Upper lobe of right lung (tissue), 1 donor: ENCODE data around the gene MRTFB. TPM values are rescaled to one million over a fixed set of nuclear protein-coding genes. Genes with fewer than 3 reads are reported as not detected.

Experiments used
- ATAC-seq: fragments of 200-7000 bp; cut with Tn5 transposase; one replicate; pipeline ENCODE4 v1.9.1; 2020; ENCODE audit warnings: mild to moderate bottlenecking, moderate library complexity
- DNase-seq: peaks from one replicate; pipeline ENCODE4 v3.0.0-alpha.2; 2020
- H3K27ac ChIP-seq: fragments of 200-600 bp; one replicate; pipeline ENCODE4 v1.8.0; 2022
- H3K27me3 ChIP-seq: fragments of 200-600 bp; one replicate; pipeline ENCODE4 v1.8.0; 2022; ENCODE audit warnings: mild to moderate bottlenecking
- H3K36me3 ChIP-seq: fragments of 200-600 bp; one replicate; pipeline ENCODE4 v1.8.0; 2022
- H3K4me1 ChIP-seq: fragments of 200-600 bp; one replicate; pipeline ENCODE4 v1.8.0; 2022
- H3K4me3 ChIP-seq: fragments of 200-600 bp; one replicate; pipeline ENCODE4 v1.8.0; 2022; ENCODE audit warnings: mild to moderate bottlenecking
- H3K9me3 ChIP-seq: fragments of 200-600 bp; one replicate; pipeline ENCODE4 v1.8.0; 2022
- CTCF ChIP-seq: fragments of 200-600 bp; IDR thresholded peaks from one replicate; pipeline ENCODE4 v1.8.0; 2022; ENCODE audit warnings: antibody characterized with exemption
- intact Hi-C: fragments of 100-400 bp; cut with DNase I; formaldehyde crosslinking; loops from one replicate; pipeline ENCODE4 v1.11.0; 2022
- total RNA-seq: library from RNA; stranded (reverse); fragmentation: NEBNext Ultra II Directional; extraction: Animal tissue kit (Norgen Biotek cat#: 25700); gene quantifications from one replicate; pipeline ENCODE4 v1.2.1, GENCODE V29; 2021
- donor health status: DM: no; HTN: yes; CAD: no; lungs with severe emphysema.

The MRTFB gene
- total RNA-seq, 1 donor from 2014 or later = 54.7 TPM

GRCh38 chr16:14252860-14253259, 181.7 kb downstream of the MRTFB start:
- no peak for DNase-seq
- Histone ChIP-seq H3K36me3 (peaks cover 94% of the 10 kb centered on the region), H3K4me1 (no peaks in the 10 kb centered on the region), H3K27ac (no peak overlapping the region), H3K4me3 (no peak overlapping the region), H3K27me3 (no peaks in the 10 kb centered on the region), H3K9me3 (no peaks in the 10 kb centered on the region)
- no peak for ATAC-seq
- intact Hi-C loops = no loop called here
- TF ChIP-seq CTCF = no peak

GRCh38 chr16:14263011-14263410, 191.9 kb downstream of the MRTFB start:
- Histone ChIP-seq H3K4me3 (no peak overlapping the region), H3K4me1 (no peaks in the 10 kb centered on the region), H3K9me3 (no peaks in the 10 kb centered on the region), H3K27me3 (no peaks in the 10 kb centered on the region), H3K36me3 (peaks cover 87% of the 10 kb centered on the region), H3K27ac (no peak overlapping the region)
- ATAC-seq (no peak), DNase-seq (no peak)
- TF ChIP-seq CTCF = no peak
- intact Hi-C loops = no loop called here

- Histone ChIP-seq H3K27me3 (no peaks in the 10 kb centered on the region), H3K36me3 (peaks cover 81% of the 10 kb centered on the region), H3K27ac (no peak overlapping the region), H3K4me3 (no peak overlapping the region), H3K4me1 (no peaks in the 10 kb centered on the region), H3K9me3 (no peaks in the 10 kb centered on the region)
- no peak for DNase-seq
- intact Hi-C loops = no loop called here
- TF ChIP-seq CTCF = no peak
- ATAC-seq = no peak
Observed at GRCh38 chr16:14263769-14264168, 192.7 kb downstream of the MRTFB start.

- DNase-seq (no peak), ATAC-seq (no peak)
- H3K4me3 ChIP-seq = no peak overlapping the region
- H3K36me3 ChIP-seq = peaks cover 75% of the 10 kb centered on the region
- H3K27me3 ChIP-seq = no peaks in the 10 kb centered on the region
- no peak overlapping the region for H3K27ac ChIP-seq
- no peak for TF ChIP-seq CTCF
- no peaks in the 10 kb centered on the region for H3K4me1 ChIP-seq
- intact Hi-C loops = no loop called here
- H3K9me3 ChIP-seq = peaks cover 3% of the 10 kb centered on the region
Observed at GRCh38 chr16:14264327-14264943, 193.3 kb downstream of the MRTFB start.

GRCh38 chr16:14268073-14268472, 197.0 kb downstream of the MRTFB start:
- ATAC-seq = no peak
- TF ChIP-seq CTCF = no peak
- Histone ChIP-seq H3K4me3 (no peak overlapping the region), H3K27me3 (no peaks in the 10 kb centered on the region), H3K36me3 (peaks cover 38% of the 10 kb centered on the region), H3K4me1 (no peaks in the 10 kb centered on the region), H3K27ac (no peak overlapping the region), H3K9me3 (peaks cover 13% of the 10 kb centered on the region)
- DNase-seq = no peak
- intact Hi-C loops = no loop called here

- Histone ChIP-seq H3K27me3 (no peaks in the 10 kb centered on the region), H3K4me3 (no peak overlapping the region), H3K9me3 (no peaks in the 10 kb centered on the region), H3K27ac (no peak overlapping the region), H3K36me3 (no peaks in the 10 kb centered on the region), H3K4me1 (no peaks in the 10 kb centered on the region)
- no peak for TF ChIP-seq CTCF
- intact Hi-C loops = no loop called here
- DNase-seq (no peak), ATAC-seq (no peak)
Observed at GRCh38 chr16:14275934-14276333, 204.8 kb downstream of the MRTFB start.
